Measurements from ENCODE around the gene NKIRAS2.

Gene NKIRAS2

GRCh38 chr17:42067371-42068091 lies 47.6 kb downstream of the NKIRAS2 start:
- no peak overlapping the region for H3K4me3 ChIP-seq (ENCODE audit: low read depth, low read length)
- no peaks in the 10 kb centered on the region for H3K36me3 ChIP-seq (ENCODE audit: control insufficient read depth, insufficient read depth, low read length)
- no peaks in the 10 kb centered on the region for H3K9me3 ChIP-seq (ENCODE audit: control insufficient read depth, insufficient read depth, low read length)
- peaks cover 4% of the 10 kb centered on the region for H3K27me3 ChIP-seq (ENCODE audit: control insufficient read depth, insufficient read depth, low read length)
- no peak overlapping the region for H3K9ac ChIP-seq (ENCODE audit: low read depth, low read length)
- H3K4me1 ChIP-seq (ENCODE audit: control insufficient read depth, insufficient read depth, low read length) = no peaks in the 10 kb centered on the region

- Histone ChIP-seq H3K4me3 (ENCODE audit: low read depth, low read length) (no peak overlapping the region), H3K9me3 (ENCODE audit: control insufficient read depth, insufficient read depth, low read length) (no peaks in the 10 kb centered on the region), H3K36me3 (ENCODE audit: control insufficient read depth, insufficient read depth, low read length) (no peaks in the 10 kb centered on the region), H3K27me3 (ENCODE audit: control insufficient read depth, insufficient read depth, low read length) (peaks cover 8% of the 10 kb centered on the region), H3K4me1 (ENCODE audit: control insufficient read depth, insufficient read depth, low read length) (no peaks in the 10 kb centered on the region), H3K9ac (ENCODE audit: low read depth, low read length) (no peak overlapping the region)
Observed at GRCh38 chr17:42068979-42069378, 49.1 kb downstream of the NKIRAS2 start.

GRCh38 chr17:42071810-42072209 lies 51.9 kb downstream of the NKIRAS2 start:
- Histone ChIP-seq H3K9me3 (ENCODE audit: control insufficient read depth, insufficient read depth, low read length) (no peaks in the 10 kb centered on the region), H3K4me3 (ENCODE audit: low read depth, low read length) (peak overlapping the region; percentile 62), H3K27me3 (ENCODE audit: control insufficient read depth, insufficient read depth, low read length) (peaks cover 8% of the 10 kb centered on the region), H3K36me3 (ENCODE audit: control insufficient read depth, insufficient read depth, low read length) (no peaks in the 10 kb centered on the region), H3K9ac (ENCODE audit: low read depth, low read length) (no peak overlapping the region), H3K4me1 (ENCODE audit: control insufficient read depth, insufficient read depth, low read length) (no peaks in the 10 kb centered on the region)

- Histone ChIP-seq H3K4me3 (ENCODE audit: low read depth, low read length) (peak overlapping the region; percentile 62), H3K4me1 (ENCODE audit: control insufficient read depth, insufficient read depth, low read length) (no peaks in the 10 kb centered on the region)
Observed at GRCh38 chr17:42072323-42073187, 52.7 kb downstream of the NKIRAS2 start.

More at GRCh38 chr17:42072323-42073187, 52.7 kb downstream of the NKIRAS2 start:
- no peak overlapping the region for H3K9ac ChIP-seq (ENCODE audit: low read depth, low read length)
- peaks cover 8% of the 10 kb centered on the region for H3K27me3 ChIP-seq (ENCODE audit: control insufficient read depth, insufficient read depth, low read length)
- no peaks in the 10 kb centered on the region for H3K9me3 ChIP-seq (ENCODE audit: control insufficient read depth, insufficient read depth, low read length)
- H3K36me3 ChIP-seq (ENCODE audit: control insufficient read depth, insufficient read depth, low read length) = no peaks in the 10 kb centered on the region
